Body of pancreas (tissue), 4 donors: ENCODE data around the gene CHCHD6.

Experiments used
- CTCF ChIP-seq, 7 experiments: fragments of 450-650 bp in 4 of 7; fragments of 200-600 bp in 3 of 7; sonication (generic) in 3 of 7; IDR thresholded peaks; one replicate each; pipeline ENCODE4 v1.5.1; 2016 to 2019; ENCODE audit warnings: antibody characterized with exemption in 7 of 7
- POLR2A ChIP-seq, 3 donors: fragments of 450-650 bp; IDR thresholded peaks; one replicate each; pipeline ENCODE4 v1.6.1; 2016; ENCODE audit warnings: antibody characterized with exemption in 3 of 3, mild to moderate bottlenecking in 2 of 3

- TF ChIP-seq POLR2A (IDR thresholded peaks at IDR 0.05) (no peak), CTCF (IDR thresholded peaks at IDR 0.05) (no peak)
Observed at GRCh38 chr3:126977821-126978220, 273.8 kb downstream of the CHCHD6 start.
